MM.1S (cell line): ENCODE data around the gene DMRTB1.

Source experiments
- CTCF ChIP-seq: fragments of 300-600 bp; sonication (generic); IDR thresholded peaks from 2 replicates; pipeline ENCODE4 v1.5.1; 2016; ENCODE audit warnings: antibody characterized with exemption, low read length, mixed read lengths
- EZH2 ChIP-seq: fragments of 300-600 bp; sonication (generic); optimal IDR thresholded peaks from 2 replicates; pipeline ENCODE3; 2017; ENCODE audit warnings: low read depth, mild to moderate bottlenecking, antibody characterized with exemption, low read length, mixed read lengths
- EZH2phosphoT487 ChIP-seq: fragments of 300-600 bp; sonication (generic); IDR thresholded peaks from 2 replicates; pipeline ENCODE4 v1.6.1; 2018; ENCODE audit warnings: antibody characterized with exemption, low read length

DNA sequence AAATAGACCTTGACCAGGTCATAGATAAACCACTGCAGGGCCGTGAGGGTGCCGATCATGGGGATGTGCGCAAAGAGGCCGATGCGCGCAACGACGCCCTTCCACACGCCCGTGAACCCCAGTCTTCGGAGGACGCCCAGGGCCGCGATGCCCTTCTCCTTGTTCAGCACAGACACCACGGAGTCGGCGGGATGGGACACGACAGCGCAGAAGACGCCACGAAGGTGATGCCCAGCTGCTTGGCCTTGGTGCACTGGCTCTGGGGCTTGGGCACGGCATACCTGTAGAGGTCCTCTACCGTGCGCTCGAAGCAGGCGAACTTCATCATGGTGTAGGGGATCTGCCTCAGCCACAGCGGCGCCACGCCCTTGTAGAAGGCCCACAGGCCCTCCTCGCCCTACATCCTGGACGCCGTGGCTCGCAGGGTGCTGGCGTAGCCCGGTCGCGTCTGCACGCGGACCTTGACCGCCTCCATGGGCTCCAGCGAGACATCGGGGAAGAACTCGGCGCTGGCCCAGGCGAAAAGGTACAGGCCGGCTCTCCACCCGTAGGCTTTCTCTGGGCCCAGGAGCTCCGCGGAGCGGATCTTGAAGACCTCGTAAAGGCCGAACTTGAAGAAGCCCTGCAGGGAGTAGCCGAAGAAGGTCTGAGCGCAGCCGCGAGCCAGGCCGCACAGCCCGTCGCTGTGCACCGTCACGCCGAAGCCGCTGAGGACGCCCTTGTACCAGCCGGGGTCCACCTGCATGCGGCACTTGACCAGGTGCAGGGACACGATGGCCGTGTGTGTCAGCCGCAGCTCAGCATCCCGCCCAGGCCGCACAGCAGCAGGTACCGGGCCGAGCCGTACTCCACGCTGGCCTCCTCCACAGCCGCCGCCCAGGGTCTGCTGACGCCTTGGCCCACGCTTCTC lies 20.5 kb upstream of the DMRTB1 start:
- TF ChIP-seq CTCF, result no peak
- TF ChIP-seq EZH2, result no peak
- TF ChIP-seq EZH2phosphoT487, result no peak
